Mammary epithelial cell (primary cell): ENCODE results near the gene CTNNBIP1.

ENCODE experiments used
- CTCF ChIP-seq, 2 donors: IDR thresholded peaks in 1 of 2; conservative IDR thresholded peaks in 1 of 2; 2 replicates each; pipeline ENCODE4 v1.5.1; 2011 to 2012; ENCODE audit warnings: inconsistent platforms in 2 of 2, low read length in 2 of 2, mild to moderate bottlenecking in 2 of 2, control low read depth in 1 of 2, low read depth in 1 of 2; ENCODE audit not compliant: insufficient read depth in 1 of 2; ENCODE audit errors: extremely low read depth in 1 of 2
- EZH2 ChIP-seq: IDR thresholded peaks from 2 replicates; pipeline ENCODE4 v1.6.1; 2012; ENCODE audit warnings: low read length, inconsistent platforms, borderline replicate concordance

- TF ChIP-seq CTCF (conservative IDR thresholded peaks at IDR 0.05 in 1 of 2, IDR thresholded peaks at IDR 0.05 in 1 of 2; ENCODE audit: extremely low read depth in 1 of 2, insufficient read depth in 1 of 2, low read depth in 1 of 2, low read length in 2 of 2) (no peak), EZH2 (no peak)
These were observed 94.9 kb downstream of the CTNNBIP1 start for GRCh38 chr1:9815150-9815549.
